HCT116 (cell line): ENCODE data around the gene STARD3. TPM values are rescaled to one million over a fixed set of nuclear protein-coding genes. Genes with fewer than 3 reads are reported as not detected.

Experiments
- ATAC-seq: fragments of 200-7000 bp; cut with Tn5 transposase; 2 replicates; pipeline ENCODE4 v1.9.1; 2020; ENCODE audit warnings: mild to moderate bottlenecking, moderate library complexity
- BruUV-seq: library from RNA; stranded (reverse); fragments of 400-500 nt; replicated peaks from 2 replicates; lab custom pipeline; 2021; lab: Mats Ljungman, UMichigan
- CTCF ChIA-PET: fragments of 300-600 bp; sonication (Branson Sonifier 250); formaldehyde crosslinking; loops from one replicate; lab custom pipeline; 2021; ENCODE audit warnings: antibody characterized with exemption; lab: Charles Lee
- POLR2A ChIA-PET: fragments of 300-600, 350-600 bp; sonication (Branson Sonifier 250); formaldehyde crosslinking; loops from one replicate; lab custom pipeline; 2021; ENCODE audit warnings: antibody characterized with exemption; lab: Charles Lee
- RAD21 ChIA-PET, 2 experiments: fragments of 300-600 bp; sonication (Branson Sonifier 250); formaldehyde crosslinking; loops; one replicate each; lab custom pipeline; 2023; ENCODE audit warnings: low total read pairs in 2 of 2; ENCODE audit not compliant: uncharacterized antibody in 2 of 2, unreplicated experiment in 2 of 2, low non-redundant PET in 1 of 2; lab: Charles Lee
- DNase-seq: peaks from one replicate; pipeline ENCODE4 v3.0.0-alpha.2; 2010; ENCODE audit warnings: low read depth, low spot score
- H2AFZ ChIP-seq: fragments of 200-600 bp; shearing (Covaris generic), sonication (generic); 2 replicates; pipeline ENCODE4 v1.6.1; 2017; ENCODE audit warnings: low read depth, mixed run types, mixed read lengths, antibody characterized with exemption, low read length; ENCODE audit not compliant: poor library complexity, severe bottlenecking
- H3K27ac ChIP-seq: 2 replicates; pipeline ENCODE4 v1.5.1; 2012; ENCODE audit warnings: low read depth, low read length
- H3K27me3 ChIP-seq: fragments of 200-600 bp; sonication (generic); 2 replicates; pipeline ENCODE4 v1.6.1; 2016; ENCODE audit warnings: mixed run types, low read length, mixed read lengths; ENCODE audit not compliant: insufficient read depth
- H3K36me3 ChIP-seq, 2 experiments: fragments of 200-500 bp in 1 of 2; fragments of 200-600 bp in 1 of 2; sonication (Bioruptor generic) in 1 of 2; sonication (generic) in 1 of 2; 2 replicates each; pipeline versions ENCODE4 v1.5.1 to v1.6.1; 2014 to 2016; ENCODE audit warnings: low read length in 2 of 2, inconsistent platforms in 1 of 2, mixed read lengths in 1 of 2, mixed run types in 1 of 2; ENCODE audit not compliant: insufficient read depth in 2 of 2, control insufficient read depth in 1 of 2
- H3K4me1 ChIP-seq, 2 experiments: fragments of 200-600 bp in 1 of 2; sonication (generic) in 1 of 2; 2 replicates each; pipeline versions ENCODE4 v1.5.1 to v1.6.1; 2012 to 2017; ENCODE audit warnings: low read length in 2 of 2, inconsistent platforms in 1 of 2, mild to moderate bottlenecking in 1 of 2, mixed read lengths in 1 of 2, mixed run types in 1 of 2, moderate library complexity in 1 of 2; ENCODE audit not compliant: insufficient read depth in 2 of 2, control insufficient read depth in 1 of 2
- H3K4me2 ChIP-seq: fragments of 200-600 bp; sonication (generic); 2 replicates; pipeline ENCODE4 v1.6.1; 2017; ENCODE audit warnings: mixed run types, low read length, mixed read lengths
- H3K4me3 ChIP-seq, 2 experiments: fragments of 200-600 bp in 1 of 2; sonication (generic) in 1 of 2; replicated peaks in 1 of 2; 2 replicates each; pipeline ENCODE4 v1.5.1; 2011 to 2016; ENCODE audit warnings: low read length in 2 of 2, control low read depth in 1 of 2, low read depth in 1 of 2, mild to moderate bottlenecking in 1 of 2, mixed read lengths in 1 of 2, mixed run types in 1 of 2
- H3K79me2 ChIP-seq: fragments of 200-600 bp; sonication (generic); 2 replicates; pipeline ENCODE4 v1.6.1; 2017; ENCODE audit warnings: mild to moderate bottlenecking, mixed run types, low read length, moderate library complexity, mixed read lengths; ENCODE audit not compliant: insufficient read depth
- H3K9ac ChIP-seq: fragments of 200-600 bp; sonication (generic); 2 replicates; pipeline ENCODE4 v1.6.1; 2016; ENCODE audit warnings: low read length, mixed read lengths
- H3K9me2 ChIP-seq: fragments of 200-600 bp; sonication (generic), shearing (Covaris generic); 2 replicates; pipeline ENCODE4 v1.6.1; 2017; ENCODE audit warnings: mixed run types, mild to moderate bottlenecking, moderate library complexity; ENCODE audit not compliant: insufficient read depth
- H3K9me3 ChIP-seq, 2 experiments: fragments of 200-500 bp in 1 of 2; fragments of 200-600 bp in 1 of 2; sonication (Bioruptor generic) in 1 of 2; sonication (generic) in 1 of 2; 2 replicates each; pipeline ENCODE4 v1.6.1; 2014 to 2017; ENCODE audit warnings: low read length in 2 of 2, mixed read lengths in 2 of 2, inconsistent platforms in 1 of 2, low read depth in 1 of 2, mild to moderate bottlenecking in 1 of 2, mixed run types in 1 of 2, moderate library complexity in 1 of 2; ENCODE audit not compliant: control insufficient read depth in 1 of 2, insufficient read depth in 1 of 2
- H4K20me1 ChIP-seq: fragments of 200-600 bp; sonication (generic), shearing (Covaris generic); 2 replicates; pipeline ENCODE4 v1.6.1; 2017; ENCODE audit warnings: mixed run types, mild to moderate bottlenecking, moderate library complexity; ENCODE audit not compliant: insufficient read depth
- ELF1 ChIP-seq: IDR thresholded peaks from 2 replicates; pipeline ENCODE4 v1.6.1; 2012; ENCODE audit warnings: low read depth, borderline replicate concordance
- EZH2 ChIP-seq: fragments of 200-600 bp; sonication (generic); IDR thresholded peaks from 2 replicates; pipeline ENCODE4 v1.6.1; 2017; ENCODE audit warnings: antibody characterized with exemption, mixed run types
- FOSL1 ChIP-seq: IDR thresholded peaks from 2 replicates; pipeline ENCODE4 v1.6.1; 2012; ENCODE audit warnings: low read depth
- JUND ChIP-seq: IDR thresholded peaks from 2 replicates; pipeline ENCODE4 v1.6.1; 2012
- POLR2AphosphoS5 ChIP-seq: IDR thresholded peaks from 2 replicates; pipeline ENCODE4 v1.6.1; 2011; ENCODE audit warnings: mild to moderate bottlenecking, low read depth, low read length, moderate library complexity
- RAD21 ChIP-seq: IDR thresholded peaks from 2 replicates; pipeline ENCODE4 v1.6.1; 2012; ENCODE audit warnings: low read depth, mild to moderate bottlenecking
- ZNF274 ChIP-seq: fragments of 200-500 bp; sonication (Bioruptor generic); IDR thresholded peaks from 2 replicates; pipeline ENCODE4 v1.6.1; 2014; ENCODE audit warnings: mild to moderate bottlenecking, low read depth, low read length, inconsistent platforms
- intact Hi-C: fragments of 100-400 bp; cut with micrococcal nuclease; formaldehyde crosslinking; loops from 2 replicates; pipeline ENCODE4 v1.10.0; 2022
- total RNA-seq: library from RNA; stranded (reverse); gene quantifications from one replicate; pipeline ENCODE4 v1.2.1, GENCODE V29; 2021; ENCODE audit not compliant: unreplicated experiment
- TF ChIP-seq, protein P1 (sequence below): IDR thresholded peaks from 2 replicates; pipeline ENCODE4 v1.6.1; 2012; ENCODE audit warnings: low read depth
- TF ChIP-seq, protein P2 (sequence below), 3 experiments: fragments of 200-600 bp in 1 of 3; sonication (generic) in 1 of 3; IDR thresholded peaks in 2 of 3; conservative IDR thresholded peaks in 1 of 3; 2 replicates each; pipeline ENCODE4 v1.5.1; 2012 to 2017; ENCODE audit warnings: low read depth in 2 of 3, low read length in 2 of 3, antibody characterized with exemption in 1 of 3, borderline replicate concordance in 1 of 3, control low read depth in 1 of 3, mild to moderate bottlenecking in 1 of 3, mixed read lengths in 1 of 3, mixed run types in 1 of 3, moderate library complexity in 1 of 3; ENCODE audit not compliant: insufficient read depth in 1 of 3
- TF ChIP-seq, protein P3 (sequence below): IDR thresholded peaks from 2 replicates; pipeline ENCODE4 v1.6.1; 2012

The STARD3 gene
- total RNA-seq, 1 experiment from 2014 or later, result 73.9 TPM

GRCh38 chr17:39701784-39702422 is 65.0 kb downstream of the STARD3 start:
- Histone ChIP-seq H3K4me2 (peak overlapping the region; percentile 79), H3K27me3 (no peaks in the 10 kb centered on the region), H2AFZ (no peak overlapping the region), H3K36me3 (no peaks in the 10 kb centered on the region), H3K4me3 (no peak overlapping the region), H3K27ac (no peak overlapping the region), H3K79me2 (peaks cover 64% of the 10 kb centered on the region), H3K4me1 (peaks cover 40 to 65% of the 10 kb centered on the region in 2 experiments), H3K9ac (0 out of 2 replicates have a peak overlapping the region, but pooled peaks have one; percentile 91), H3K9me2 (no peaks in the 10 kb centered on the region), H3K9me3 (no peaks in the 10 kb centered on the region), H4K20me1 (no peaks in the 10 kb centered on the region)
- ChIA-PET POLR2A (no interaction called here), CTCF (no interaction called here), RAD21 (no interaction called here)
- TF ChIP-seq POLR2AphosphoS5 (no peak), ELF1 (no peak), EZH2 (no peak), JUND (no peak), RAD21 (no peak), FOSL1 (no peak), ZNF274 (no peak)
- TF ChIP-seq, protein P1, sequence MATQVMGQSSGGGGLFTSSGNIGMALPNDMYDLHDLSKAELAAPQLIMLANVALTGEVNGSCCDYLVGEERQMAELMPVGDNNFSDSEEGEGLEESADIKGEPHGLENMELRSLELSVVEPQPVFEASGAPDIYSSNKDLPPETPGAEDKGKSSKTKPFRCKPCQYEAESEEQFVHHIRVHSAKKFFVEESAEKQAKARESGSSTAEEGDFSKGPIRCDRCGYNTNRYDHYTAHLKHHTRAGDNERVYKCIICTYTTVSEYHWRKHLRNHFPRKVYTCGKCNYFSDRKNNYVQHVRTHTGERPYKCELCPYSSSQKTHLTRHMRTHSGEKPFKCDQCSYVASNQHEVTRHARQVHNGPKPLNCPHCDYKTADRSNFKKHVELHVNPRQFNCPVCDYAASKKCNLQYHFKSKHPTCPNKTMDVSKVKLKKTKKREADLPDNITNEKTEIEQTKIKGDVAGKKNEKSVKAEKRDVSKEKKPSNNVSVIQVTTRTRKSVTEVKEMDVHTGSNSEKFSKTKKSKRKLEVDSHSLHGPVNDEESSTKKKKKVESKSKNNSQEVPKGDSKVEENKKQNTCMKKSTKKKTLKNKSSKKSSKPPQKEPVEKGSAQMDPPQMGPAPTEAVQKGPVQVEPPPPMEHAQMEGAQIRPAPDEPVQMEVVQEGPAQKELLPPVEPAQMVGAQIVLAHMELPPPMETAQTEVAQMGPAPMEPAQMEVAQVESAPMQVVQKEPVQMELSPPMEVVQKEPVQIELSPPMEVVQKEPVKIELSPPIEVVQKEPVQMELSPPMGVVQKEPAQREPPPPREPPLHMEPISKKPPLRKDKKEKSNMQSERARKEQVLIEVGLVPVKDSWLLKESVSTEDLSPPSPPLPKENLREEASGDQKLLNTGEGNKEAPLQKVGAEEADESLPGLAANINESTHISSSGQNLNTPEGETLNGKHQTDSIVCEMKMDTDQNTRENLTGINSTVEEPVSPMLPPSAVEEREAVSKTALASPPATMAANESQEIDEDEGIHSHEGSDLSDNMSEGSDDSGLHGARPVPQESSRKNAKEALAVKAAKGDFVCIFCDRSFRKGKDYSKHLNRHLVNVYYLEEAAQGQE, result no peak
- TF ChIP-seq, protein P2, sequence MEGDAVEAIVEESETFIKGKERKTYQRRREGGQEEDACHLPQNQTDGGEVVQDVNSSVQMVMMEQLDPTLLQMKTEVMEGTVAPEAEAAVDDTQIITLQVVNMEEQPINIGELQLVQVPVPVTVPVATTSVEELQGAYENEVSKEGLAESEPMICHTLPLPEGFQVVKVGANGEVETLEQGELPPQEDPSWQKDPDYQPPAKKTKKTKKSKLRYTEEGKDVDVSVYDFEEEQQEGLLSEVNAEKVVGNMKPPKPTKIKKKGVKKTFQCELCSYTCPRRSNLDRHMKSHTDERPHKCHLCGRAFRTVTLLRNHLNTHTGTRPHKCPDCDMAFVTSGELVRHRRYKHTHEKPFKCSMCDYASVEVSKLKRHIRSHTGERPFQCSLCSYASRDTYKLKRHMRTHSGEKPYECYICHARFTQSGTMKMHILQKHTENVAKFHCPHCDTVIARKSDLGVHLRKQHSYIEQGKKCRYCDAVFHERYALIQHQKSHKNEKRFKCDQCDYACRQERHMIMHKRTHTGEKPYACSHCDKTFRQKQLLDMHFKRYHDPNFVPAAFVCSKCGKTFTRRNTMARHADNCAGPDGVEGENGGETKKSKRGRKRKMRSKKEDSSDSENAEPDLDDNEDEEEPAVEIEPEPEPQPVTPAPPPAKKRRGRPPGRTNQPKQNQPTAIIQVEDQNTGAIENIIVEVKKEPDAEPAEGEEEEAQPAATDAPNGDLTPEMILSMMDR (IDR thresholded peaks at IDR 0.05 in 2 of 3, conservative IDR thresholded peaks at IDR 0.05 in 1 of 3; ENCODE audit: borderline replicate concordance in 1 of 3, insufficient read depth in 1 of 3, low read depth in 2 of 3, low read length in 2 of 3), result no peak
- TF ChIP-seq, protein P3, sequence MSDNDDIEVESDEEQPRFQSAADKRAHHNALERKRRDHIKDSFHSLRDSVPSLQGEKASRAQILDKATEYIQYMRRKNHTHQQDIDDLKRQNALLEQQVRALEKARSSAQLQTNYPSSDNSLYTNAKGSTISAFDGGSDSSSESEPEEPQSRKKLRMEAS, result no peak
- no TSS peak for BruUV-seq
- intact Hi-C loops, result no loop called here
- DNase-seq (no peak), ATAC-seq (no peak)
